Activated CD4-positive, alpha-beta T cell treated with anti-CD3 and anti-CD28 coated beads for 1 hour (primary cell): Measurements from ENCODE around the gene NEK11.

Source experiments
- DNase-seq: peaks from one replicate; pipeline ENCODE4 v3.0.0-alpha.2; 2020

Gene NEK11

GRCh38 chr3:131228522-131228921 is 201.8 kb downstream of the NEK11 start:
- DNase-seq, result no peak

GRCh38 chr3:131231710-131232389 is 205.2 kb downstream of the NEK11 start:
- DNase-seq, result no peak

GRCh38 chr3:131232711-131233267 is 206.1 kb downstream of the NEK11 start:
- DNase-seq, result no peak

GRCh38 chr3:131233900-131234668 is 207.4 kb downstream of the NEK11 start:
- no peak for DNase-seq

GRCh38 chr3:131236421-131236820 is 209.7 kb downstream of the NEK11 start:
- DNase-seq, result no peak

GRCh38 chr3:131238496-131238895 is 211.8 kb downstream of the NEK11 start:
- DNase-seq, result no peak

- DNase-seq, result no peak
Measured at GRCh38 chr3:131239267-131239666, 212.6 kb downstream of the NEK11 start.

- no peak for DNase-seq
Measured at GRCh38 chr3:131242201-131242600, 215.5 kb downstream of the NEK11 start.

- no peak for DNase-seq
Measured at GRCh38 chr3:131250466-131250865, 223.8 kb downstream of the NEK11 start.

GRCh38 chr3:131260525-131260924 is 233.8 kb downstream of the NEK11 start:
- DNase-seq, result no peak

- no peak for DNase-seq
Measured at GRCh38 chr3:131261104-131261503, 234.4 kb downstream of the NEK11 start.

GRCh38 chr3:131275556-131275955 is 248.9 kb downstream of the NEK11 start:
- no peak for DNase-seq

- DNase-seq, result no peak
Measured at GRCh38 chr3:131277836-131278497, 251.3 kb downstream of the NEK11 start.

GRCh38 chr3:131279577-131279976 is 252.9 kb downstream of the NEK11 start:
- DNase-seq, result no peak

GRCh38 chr3:131282379-131282778 is 255.7 kb downstream of the NEK11 start:
- DNase-seq, result no peak

GRCh38 chr3:131282967-131283366 is 256.3 kb downstream of the NEK11 start:
- no peak for DNase-seq

GRCh38 chr3:131283862-131284261 is 257.2 kb downstream of the NEK11 start:
- no peak for DNase-seq

GRCh38 chr3:131284302-131284701 is 257.6 kb downstream of the NEK11 start:
- no peak for DNase-seq

GRCh38 chr3:131285456-131285855 is 258.8 kb downstream of the NEK11 start:
- DNase-seq, result no peak

- DNase-seq, result no peak
Measured at GRCh38 chr3:131299836-131300235, 273.2 kb downstream of the NEK11 start.

- DNase-seq, result no peak
Measured at GRCh38 chr3:131303848-131304247, 277.2 kb downstream of the NEK11 start.

- no peak for DNase-seq
Measured at GRCh38 chr3:131304890-131305289, 278.2 kb downstream of the NEK11 start.

GRCh38 chr3:131306242-131306641 is 279.6 kb downstream of the NEK11 start:
- DNase-seq, result no peak

GRCh38 chr3:131314318-131314717 is 287.6 kb downstream of the NEK11 start:
- no peak for DNase-seq
